ENCODE measurements around the gene FAM120A. TPM values are rescaled to one million over a fixed set of nuclear protein-coding genes. Genes with fewer than 3 reads are reported as not detected.

The FAM120A gene
- total and polyA plus RNA-seq, 2 of the 13 experiments (the other 11 are each of a cell fraction or from before 2014, with no cell fraction given), result 41.3 to 44.4 TPM

GRCh38 chr9:93585259-93585658, 133.8 kb downstream of the FAM120A start:
- Histone ChIP-seq H3K27ac (ENCODE audit: extremely low read length, insufficient read depth, low read length) (no peak overlapping the region), H2AFZ (ENCODE audit: low read length) (no peak overlapping the region), H3K36me3 (replicated peaks in 1 of 2; ENCODE audit: control insufficient read depth in 1 of 2, insufficient read depth in 2 of 2, low read length in 2 of 2) (no peaks in the 10 kb centered on the region), H3K4me3 (replicated peaks in 1 of 3; ENCODE audit: insufficient read depth in 1 of 3, low read depth in 2 of 3, low read length in 3 of 3) (no peak overlapping the region), H3K9me3 (ENCODE audit: low read length) (no peaks in the 10 kb centered on the region), H3K79me2 (ENCODE audit: insufficient read depth, low read length) (peaks cover 52% of the 10 kb centered on the region), H3K9ac (ENCODE audit: insufficient read depth, low read depth, low read length) (no peak overlapping the region), H3K4me2 (ENCODE audit: low read depth, low read length) (no peak overlapping the region), H3K4me1 (ENCODE audit: insufficient read depth, low read length) (peaks cover 66% of the 10 kb centered on the region), H4K20me1 (ENCODE audit: insufficient read depth, low read length) (peaks cover 10% of the 10 kb centered on the region), H3K27me3 (ENCODE audit: control insufficient read depth in 1 of 2, insufficient read depth in 2 of 2, low read length in 2 of 2) (no peaks in the 10 kb centered on the region)
- ChIA-PET CTCF (ENCODE audit: low intra/inter-chr PET ratio, low total read pairs) (no interaction called here), POLR2A (no interaction called here)
- DNase-seq (ENCODE audit: low spot score), result no peak
- FAIRE-seq, result no peak
- intact Hi-C loops (cut with micrococcal nuclease; ENCODE audit: unreplicated experiment) (no loop called here), in situ Hi-C loops (cut with HindIII; ENCODE audit: extremely low pct_ligation_motif_present, low pct_unique_long_range_greater_than_20kb) (no loop called here)
- WGBS (ENCODE audit: low lambda C conversion rate), result 98% methylated on average over 3 of the region's 4 CpGs
- BruUV-seq (replicated peaks), result no TSS peak
- no peak for TF ChIP-seq THAP9 (CRISPR knock-in tag; IDR thresholded peaks at IDR 0.05; ENCODE audit: borderline replicate concordance)
- TF ChIP-seq, protein P1, sequence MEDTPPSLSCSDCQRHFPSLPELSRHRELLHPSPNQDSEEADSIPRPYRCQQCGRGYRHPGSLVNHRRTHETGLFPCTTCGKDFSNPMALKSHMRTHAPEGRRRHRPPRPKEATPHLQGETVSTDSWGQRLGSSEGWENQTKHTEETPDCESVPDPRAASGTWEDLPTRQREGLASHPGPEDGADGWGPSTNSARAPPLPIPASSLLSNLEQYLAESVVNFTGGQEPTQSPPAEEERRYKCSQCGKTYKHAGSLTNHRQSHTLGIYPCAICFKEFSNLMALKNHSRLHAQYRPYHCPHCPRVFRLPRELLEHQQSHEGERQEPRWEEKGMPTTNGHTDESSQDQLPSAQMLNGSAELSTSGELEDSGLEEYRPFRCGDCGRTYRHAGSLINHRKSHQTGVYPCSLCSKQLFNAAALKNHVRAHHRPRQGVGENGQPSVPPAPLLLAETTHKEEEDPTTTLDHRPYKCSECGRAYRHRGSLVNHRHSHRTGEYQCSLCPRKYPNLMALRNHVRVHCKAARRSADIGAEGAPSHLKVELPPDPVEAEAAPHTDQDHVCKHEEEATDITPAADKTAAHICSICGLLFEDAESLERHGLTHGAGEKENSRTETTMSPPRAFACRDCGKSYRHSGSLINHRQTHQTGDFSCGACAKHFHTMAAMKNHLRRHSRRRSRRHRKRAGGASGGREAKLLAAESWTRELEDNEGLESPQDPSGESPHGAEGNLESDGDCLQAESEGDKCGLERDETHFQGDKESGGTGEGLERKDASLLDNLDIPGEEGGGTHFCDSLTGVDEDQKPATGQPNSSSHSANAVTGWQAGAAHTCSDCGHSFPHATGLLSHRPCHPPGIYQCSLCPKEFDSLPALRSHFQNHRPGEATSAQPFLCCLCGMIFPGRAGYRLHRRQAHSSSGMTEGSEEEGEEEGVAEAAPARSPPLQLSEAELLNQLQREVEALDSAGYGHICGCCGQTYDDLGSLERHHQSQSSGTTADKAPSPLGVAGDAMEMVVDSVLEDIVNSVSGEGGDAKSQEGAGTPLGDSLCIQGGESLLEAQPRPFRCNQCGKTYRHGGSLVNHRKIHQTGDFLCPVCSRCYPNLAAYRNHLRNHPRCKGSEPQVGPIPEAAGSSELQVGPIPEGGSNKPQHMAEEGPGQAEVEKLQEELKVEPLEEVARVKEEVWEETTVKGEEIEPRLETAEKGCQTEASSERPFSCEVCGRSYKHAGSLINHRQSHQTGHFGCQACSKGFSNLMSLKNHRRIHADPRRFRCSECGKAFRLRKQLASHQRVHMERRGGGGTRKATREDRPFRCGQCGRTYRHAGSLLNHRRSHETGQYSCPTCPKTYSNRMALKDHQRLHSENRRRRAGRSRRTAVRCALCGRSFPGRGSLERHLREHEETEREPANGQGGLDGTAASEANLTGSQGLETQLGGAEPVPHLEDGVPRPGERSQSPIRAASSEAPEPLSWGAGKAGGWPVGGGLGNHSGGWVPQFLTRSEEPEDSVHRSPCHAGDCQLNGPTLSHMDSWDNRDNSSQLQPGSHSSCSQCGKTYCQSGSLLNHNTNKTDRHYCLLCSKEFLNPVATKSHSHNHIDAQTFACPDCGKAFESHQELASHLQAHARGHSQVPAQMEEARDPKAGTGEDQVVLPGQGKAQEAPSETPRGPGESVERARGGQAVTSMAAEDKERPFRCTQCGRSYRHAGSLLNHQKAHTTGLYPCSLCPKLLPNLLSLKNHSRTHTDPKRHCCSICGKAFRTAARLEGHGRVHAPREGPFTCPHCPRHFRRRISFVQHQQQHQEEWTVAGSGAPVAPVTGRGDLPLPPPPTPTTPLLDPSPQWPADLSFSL (CRISPR knock-in tag; IDR thresholded peaks at IDR 0.05), result no peak
- TF ChIP-seq KDM4B (CRISPR knock-in tag; IDR thresholded peaks at IDR 0.05), result no peak
- no peak for TF ChIP-seq ZNF724P (CRISPR knock-in tag; IDR thresholded peaks at IDR 0.05; ENCODE audit: borderline replicate concordance)
- TF ChIP-seq ZNF160 (CRISPR knock-in tag; IDR thresholded peaks at IDR 0.05), result no peak
- TF ChIP-seq ZBTB44 (CRISPR knock-in tag; IDR thresholded peaks at IDR 0.05), result no peak
- no peak for TF ChIP-seq ARNT (IDR thresholded peaks at IDR 0.05)
- no peak for TF ChIP-seq ZNF780A (CRISPR knock-in tag; IDR thresholded peaks at IDR 0.05)
- no peak for TF ChIP-seq ZNF713 (CRISPR knock-in tag; IDR thresholded peaks at IDR 0.05)
- TF ChIP-seq TOPORS (CRISPR knock-in tag; IDR thresholded peaks at IDR 0.05), result no peak
- no peak for TF ChIP-seq ZNF788 (CRISPR knock-in tag; IDR thresholded peaks at IDR 0.05; ENCODE audit: borderline replicate concordance)
- no peak for TF ChIP-seq ZFYVE20 (CRISPR knock-in tag; IDR thresholded peaks at IDR 0.05; ENCODE audit: borderline replicate concordance, low read depth)
- no peak for TF ChIP-seq CBX2 (IDR thresholded peaks at IDR 0.05; ENCODE audit: low read depth, low read length)
- TF ChIP-seq CBX2 (CRISPR knock-in tag; IDR thresholded peaks at IDR 0.05; ENCODE audit: low read depth), result no peak
- ATAC-seq, result no peak

Data from HepG2 (cell line).